ENCODE results near the gene EIF4B.
"Not testable (repeated sequence)": the region's sequence is repeated elsewhere in the genome, so short reads cannot be mapped to it uniquely, and the experiment has no call there.

The EIF4B gene

DNA sequence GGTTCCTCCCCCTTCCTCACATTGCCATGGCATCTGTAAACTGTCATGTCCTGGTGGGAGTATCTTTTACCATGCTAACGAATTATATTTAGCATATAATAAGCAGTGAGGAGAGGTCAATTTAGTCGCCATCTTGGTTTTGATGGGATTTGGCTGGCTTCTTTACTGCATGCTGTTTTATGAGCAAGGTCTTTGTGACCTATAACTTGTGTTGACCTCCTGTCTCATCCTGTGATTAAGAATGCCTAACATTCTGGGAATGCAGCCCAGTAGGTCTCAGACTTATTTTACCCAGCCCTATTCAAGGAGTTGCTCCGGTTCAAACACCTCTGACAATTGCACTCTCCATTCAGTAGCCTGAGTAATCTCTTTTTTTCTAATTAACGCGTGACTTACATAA, 2.1 kb upstream of the EIF4B start:
- no peak for DNase-seq (ENCODE audit: extremely low read depth, low read depth)
- TF ChIP-seq, protein P1, sequence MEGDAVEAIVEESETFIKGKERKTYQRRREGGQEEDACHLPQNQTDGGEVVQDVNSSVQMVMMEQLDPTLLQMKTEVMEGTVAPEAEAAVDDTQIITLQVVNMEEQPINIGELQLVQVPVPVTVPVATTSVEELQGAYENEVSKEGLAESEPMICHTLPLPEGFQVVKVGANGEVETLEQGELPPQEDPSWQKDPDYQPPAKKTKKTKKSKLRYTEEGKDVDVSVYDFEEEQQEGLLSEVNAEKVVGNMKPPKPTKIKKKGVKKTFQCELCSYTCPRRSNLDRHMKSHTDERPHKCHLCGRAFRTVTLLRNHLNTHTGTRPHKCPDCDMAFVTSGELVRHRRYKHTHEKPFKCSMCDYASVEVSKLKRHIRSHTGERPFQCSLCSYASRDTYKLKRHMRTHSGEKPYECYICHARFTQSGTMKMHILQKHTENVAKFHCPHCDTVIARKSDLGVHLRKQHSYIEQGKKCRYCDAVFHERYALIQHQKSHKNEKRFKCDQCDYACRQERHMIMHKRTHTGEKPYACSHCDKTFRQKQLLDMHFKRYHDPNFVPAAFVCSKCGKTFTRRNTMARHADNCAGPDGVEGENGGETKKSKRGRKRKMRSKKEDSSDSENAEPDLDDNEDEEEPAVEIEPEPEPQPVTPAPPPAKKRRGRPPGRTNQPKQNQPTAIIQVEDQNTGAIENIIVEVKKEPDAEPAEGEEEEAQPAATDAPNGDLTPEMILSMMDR (IDR thresholded peaks at IDR 0.05; ENCODE audit: low read depth, low read length): no peak

DNA sequence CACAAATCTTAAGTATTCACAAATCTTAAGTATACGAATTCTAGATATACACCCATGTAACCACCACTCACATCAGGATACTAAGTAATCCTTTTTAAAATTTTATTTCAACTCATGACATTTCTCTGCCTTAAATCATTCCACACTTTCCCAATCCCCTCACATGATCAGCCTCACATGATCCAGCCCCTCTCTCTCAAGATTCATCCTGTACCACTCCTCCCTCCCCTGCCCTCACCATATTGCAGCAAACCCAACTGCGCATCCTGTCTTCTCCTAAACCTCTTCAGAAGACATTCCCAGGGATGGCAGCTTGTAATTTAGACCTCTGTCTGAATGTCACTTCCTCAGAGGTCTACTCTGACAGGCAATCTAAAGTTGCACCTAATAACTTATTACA, 1.7 kb upstream of the EIF4B start:
- no peak for DNase-seq (ENCODE audit: extremely low read depth, low read depth)
- TF ChIP-seq, protein P1 (IDR thresholded peaks at IDR 0.05; ENCODE audit: low read depth, low read length): no peak

DNA sequence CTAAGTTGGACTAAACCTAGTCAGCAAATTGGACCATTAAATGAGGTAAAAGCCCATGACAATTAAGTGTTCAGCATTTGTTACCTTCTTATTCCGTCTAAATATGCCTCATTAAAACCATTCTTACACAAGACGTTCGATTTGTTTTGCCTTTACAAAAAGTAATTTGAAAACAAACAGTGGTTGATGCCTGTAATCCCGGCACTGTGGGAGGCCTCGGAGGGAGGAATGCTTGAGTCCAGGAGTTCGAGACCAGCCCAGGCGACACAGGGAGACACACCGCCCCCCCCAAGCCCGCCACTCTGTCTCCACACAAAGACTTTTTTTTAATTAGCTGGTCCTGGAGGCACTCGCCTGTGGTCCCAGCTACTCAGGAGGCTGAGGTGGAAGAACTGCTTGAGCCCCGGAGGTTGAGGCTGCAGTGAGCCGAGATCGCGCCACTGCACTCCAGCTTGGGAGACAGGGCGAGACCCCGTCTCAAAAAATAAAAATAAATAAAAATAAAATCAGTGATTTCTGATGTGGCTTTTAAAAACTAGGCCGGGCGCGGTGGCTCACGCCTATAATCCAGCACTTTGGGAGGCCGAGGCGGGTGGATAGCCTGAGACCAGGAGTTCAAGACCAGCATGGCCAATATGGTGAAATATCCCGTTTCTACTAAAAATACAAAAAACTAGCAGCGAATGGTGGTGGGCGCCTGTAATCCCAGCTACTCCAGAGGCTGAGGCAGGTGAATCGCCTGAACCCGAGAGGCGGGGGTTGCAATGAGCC, 856 bp upstream of the EIF4B start:
- TF ChIP-seq, protein P1 (IDR thresholded peaks at IDR 0.05; ENCODE audit: low read depth, low read length): no peak
- DNase-seq (ENCODE audit: extremely low read depth, low read depth): no peak

DNA sequence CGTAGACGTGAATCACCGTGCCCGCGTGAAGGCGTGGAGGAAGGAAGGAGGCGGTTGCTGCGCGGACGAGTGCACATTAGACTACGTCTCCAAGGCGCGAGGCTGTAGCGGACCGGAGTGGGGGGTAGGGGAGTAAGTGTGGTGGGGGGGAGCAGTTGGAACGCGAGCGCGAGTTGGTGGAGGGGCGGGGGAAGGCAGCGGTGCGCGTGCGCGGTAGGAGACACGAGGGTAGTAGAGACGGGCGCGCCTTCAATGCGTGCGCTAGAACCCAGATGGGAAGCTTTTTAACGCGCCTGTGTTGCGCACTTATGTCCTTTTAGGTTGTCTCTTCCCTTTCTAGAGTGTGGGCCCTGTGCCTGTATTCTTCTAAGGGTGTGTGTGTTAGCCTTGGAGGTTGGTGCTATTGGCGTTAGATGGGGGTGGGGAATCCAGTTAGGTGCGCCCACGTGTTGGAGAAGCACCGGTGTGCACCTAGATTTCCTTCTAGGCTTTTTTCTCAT, 604 bp downstream of the EIF4B start:
- TF ChIP-seq, protein P1 (IDR thresholded peaks at IDR 0.05; ENCODE audit: low read depth, low read length): no peak
- DNase-seq (ENCODE audit: extremely low read depth, low read depth): peak; percentile 30

DNA sequence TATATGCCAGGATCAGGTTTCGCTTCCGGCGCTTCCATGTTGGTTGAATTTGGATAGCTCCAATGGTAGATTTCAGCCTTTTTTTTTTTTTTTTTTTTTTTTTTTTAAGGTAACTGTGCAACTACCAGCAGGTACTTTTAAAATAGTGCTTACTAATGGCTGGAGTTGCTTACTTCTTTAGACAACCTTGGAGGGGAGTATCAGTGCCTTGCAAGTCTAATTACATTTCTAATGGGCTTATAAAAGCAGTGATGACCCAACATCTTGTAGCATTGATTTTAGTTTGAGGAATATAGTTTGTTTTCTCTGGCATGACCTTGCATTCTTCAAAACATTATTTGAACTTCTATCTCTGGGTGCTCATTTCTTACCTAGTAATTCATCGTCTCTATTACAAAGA, 1.1 kb downstream of the EIF4B start:
- DNase-seq (ENCODE audit: extremely low read depth, low read depth): no peak
- TF ChIP-seq, protein P1 (IDR thresholded peaks at IDR 0.05; ENCODE audit: low read depth, low read length): no peak

DNA sequence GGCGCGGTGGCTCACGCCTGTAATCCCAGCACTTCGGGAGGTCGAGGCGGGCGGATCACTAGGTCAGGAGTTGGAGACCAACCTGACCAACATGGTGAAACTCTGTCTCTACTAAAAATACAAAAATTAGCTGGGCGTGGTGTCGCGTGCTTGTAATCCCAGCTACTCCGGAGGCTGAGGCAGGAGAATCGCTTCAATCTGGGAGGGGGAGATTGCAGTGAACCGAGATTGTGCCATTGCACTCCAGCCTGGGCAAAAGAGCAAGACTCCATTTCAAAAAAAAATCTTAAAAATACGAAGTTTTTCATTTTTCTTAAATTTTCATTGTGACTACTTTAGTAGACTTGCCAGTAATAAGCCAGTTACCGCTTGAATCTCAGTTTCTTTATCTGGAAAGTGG, 2.5 kb downstream of the EIF4B start:
- DNase-seq (ENCODE audit: extremely low read depth, low read depth): not testable (repeated sequence)

DNA sequence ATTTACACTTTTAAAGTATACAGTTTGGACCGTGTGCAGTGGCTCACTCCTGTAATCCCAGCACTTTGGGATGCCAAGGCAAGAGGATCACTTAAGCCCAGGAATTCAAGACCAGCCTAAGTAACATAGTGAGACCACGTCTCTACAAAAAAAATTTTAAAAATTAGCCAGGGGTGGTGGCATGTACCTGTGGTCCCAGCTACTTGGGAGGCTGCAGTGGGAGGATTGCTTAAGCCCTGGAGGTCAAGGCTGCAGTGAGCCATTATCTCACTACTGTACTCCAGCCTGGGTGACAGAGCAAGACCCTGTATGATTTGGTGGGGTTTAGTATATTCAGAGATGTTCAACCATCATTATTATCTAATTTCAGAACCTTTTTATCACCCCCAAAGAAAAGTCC, 4.7 kb downstream of the EIF4B start:
- TF ChIP-seq, protein P1 (IDR thresholded peaks at IDR 0.05; ENCODE audit: low read depth, low read length): no peak
- DNase-seq (ENCODE audit: extremely low read depth, low read depth): no peak

DNA sequence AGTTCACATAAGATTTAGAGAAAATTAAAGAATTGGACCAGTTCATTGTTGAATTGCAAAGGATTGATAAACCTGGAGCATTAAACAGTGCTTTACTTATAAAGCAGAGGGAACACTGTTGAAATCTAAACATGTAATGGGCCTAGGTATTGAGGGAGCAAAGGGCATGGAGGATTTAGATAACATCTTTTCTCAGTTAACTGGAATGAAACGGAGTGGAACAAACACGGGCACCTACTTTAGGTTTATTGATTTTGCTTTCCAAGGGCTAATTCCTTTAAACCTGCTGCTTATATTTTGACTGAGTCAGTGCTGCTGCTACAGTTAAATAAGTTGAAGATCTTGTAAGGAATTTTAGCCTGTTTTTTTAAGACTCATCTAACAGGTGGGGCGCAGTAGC, 5.6 kb downstream of the EIF4B start:
- TF ChIP-seq, protein P1 (IDR thresholded peaks at IDR 0.05; ENCODE audit: low read depth, low read length): no peak
- DNase-seq (ENCODE audit: extremely low read depth, low read depth): no peak
